C4-2B (cell line): Measurements from ENCODE around the gene URI1.

Experiments
- CTCF ChIP-seq: fragments of 450-650 bp; conservative IDR thresholded peaks from 2 replicates; pipeline ENCODE4 v1.5.1; 2017; ENCODE audit warnings: mild to moderate bottlenecking
- ZFX ChIP-seq: fragments of 450-650 bp; IDR thresholded peaks from 2 replicates; pipeline ENCODE4 v1.6.1; 2017

- TF ChIP-seq CTCF, result no peak
- no peak for TF ChIP-seq ZFX
Observed at GRCh38 chr19:29978080-29978479, 36.0 kb downstream of the URI1 start.
